ENCODE data around the gene OR1D2.
"Not testable (repeated sequence)": the region's sequence is repeated elsewhere in the genome, so short reads cannot be mapped to it uniquely, and the experiment has no call there.

OR1D2 gene, protein sequence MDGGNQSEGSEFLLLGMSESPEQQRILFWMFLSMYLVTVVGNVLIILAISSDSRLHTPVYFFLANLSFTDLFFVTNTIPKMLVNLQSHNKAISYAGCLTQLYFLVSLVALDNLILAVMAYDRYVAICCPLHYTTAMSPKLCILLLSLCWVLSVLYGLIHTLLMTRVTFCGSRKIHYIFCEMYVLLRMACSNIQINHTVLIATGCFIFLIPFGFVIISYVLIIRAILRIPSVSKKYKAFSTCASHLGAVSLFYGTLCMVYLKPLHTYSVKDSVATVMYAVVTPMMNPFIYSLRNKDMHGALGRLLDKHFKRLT

DNA sequence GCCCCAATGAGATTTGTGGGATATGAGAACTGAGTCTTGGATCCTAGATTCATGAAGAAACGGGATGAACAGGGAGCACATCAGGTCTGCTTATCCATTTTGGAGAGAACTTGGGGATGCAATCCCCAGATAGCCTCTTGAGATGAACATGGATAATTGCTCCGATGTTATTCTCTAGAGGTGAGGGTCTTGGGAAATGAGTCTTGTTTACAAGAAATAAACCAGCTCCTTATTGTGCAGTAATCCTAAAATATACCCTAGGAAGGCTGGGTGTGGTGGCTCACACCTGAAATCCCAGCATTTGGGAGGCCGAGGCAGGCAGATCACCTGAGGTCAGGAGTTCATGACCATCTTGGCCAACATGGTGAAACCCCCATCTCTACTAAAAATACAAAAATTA is at the start of gene OR1D2:
TSS of gene OR1D2 (minus strand) at position 101 of the 400 bp plus-strand sequence. CDS start 11,426 bp downstream, outside the sequence.
- DNase-seq (ENCODE audit: low read depth, low spot score): no peak

DNA sequence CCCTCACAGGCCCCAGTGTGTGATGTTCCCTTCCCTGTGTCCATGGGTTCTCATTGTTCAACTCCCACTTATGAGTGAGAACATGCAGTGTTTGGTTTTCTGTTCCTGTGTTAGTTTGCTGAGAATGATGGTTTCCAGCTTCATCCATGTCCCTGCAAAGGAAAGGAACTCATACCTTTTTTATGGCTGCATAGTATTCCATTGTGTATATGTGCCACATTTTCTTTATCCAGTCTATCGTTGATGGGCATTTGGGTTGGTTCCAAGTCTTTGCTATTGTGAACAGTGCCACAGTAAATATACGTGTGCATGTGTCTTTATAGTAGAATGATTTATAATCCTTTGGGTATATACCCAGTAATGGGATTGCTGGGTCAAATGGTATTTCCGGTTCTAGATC is 33.3 kb upstream of the OR1D2 start:
- DNase-seq (ENCODE audit: low read depth, low spot score): not testable (repeated sequence)

DNA sequence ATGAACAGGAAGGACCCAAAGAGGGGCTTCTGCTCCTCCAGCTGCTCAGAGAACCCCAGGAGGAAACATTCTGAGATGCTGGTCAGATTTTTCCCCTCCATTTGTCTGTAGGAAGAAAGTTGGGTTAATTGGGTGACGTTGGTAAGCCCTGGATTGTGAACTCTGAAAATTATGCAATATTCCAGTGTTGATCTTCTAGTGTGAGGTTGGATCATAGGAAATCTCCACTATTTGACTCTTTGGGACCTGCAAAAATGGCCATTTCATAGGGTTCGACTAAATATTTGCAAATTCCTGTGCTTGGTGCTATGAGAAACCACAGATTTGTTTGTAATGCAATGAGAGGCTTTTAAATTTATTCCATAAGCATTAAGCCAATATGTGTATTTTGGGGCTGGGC is 23.2 kb upstream of the OR1D2 start, which contains the start of gene OR1G1:
TSS of gene OR1G1 (minus strand) at position 101 of the 400 bp plus-strand sequence. CDS start at position 101, 0 bp downstream.
- no peak for DNase-seq (ENCODE audit: low read depth, low spot score)

DNA sequence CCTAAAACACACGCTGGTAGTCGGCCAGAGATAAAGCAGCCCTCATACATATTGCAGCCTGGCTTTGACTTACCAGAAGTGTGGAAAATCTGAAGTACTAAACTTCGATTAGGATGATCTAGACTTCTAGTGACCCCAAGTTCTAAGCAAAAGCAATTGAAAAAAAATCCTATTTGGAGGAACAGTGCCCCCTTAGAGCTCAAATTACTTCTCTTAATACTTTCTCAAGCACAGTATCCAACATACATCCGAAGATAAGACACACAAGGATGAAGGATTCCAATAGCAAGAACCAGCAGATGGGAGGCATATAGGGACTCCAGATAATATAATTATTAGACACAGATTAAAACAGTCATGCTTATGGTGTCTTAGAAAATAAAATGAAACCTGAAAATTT is 30.4 kb downstream of the OR1D2 start:
- not testable (repeated sequence) for DNase-seq (ENCODE audit: low read depth, low spot score)

DNA sequence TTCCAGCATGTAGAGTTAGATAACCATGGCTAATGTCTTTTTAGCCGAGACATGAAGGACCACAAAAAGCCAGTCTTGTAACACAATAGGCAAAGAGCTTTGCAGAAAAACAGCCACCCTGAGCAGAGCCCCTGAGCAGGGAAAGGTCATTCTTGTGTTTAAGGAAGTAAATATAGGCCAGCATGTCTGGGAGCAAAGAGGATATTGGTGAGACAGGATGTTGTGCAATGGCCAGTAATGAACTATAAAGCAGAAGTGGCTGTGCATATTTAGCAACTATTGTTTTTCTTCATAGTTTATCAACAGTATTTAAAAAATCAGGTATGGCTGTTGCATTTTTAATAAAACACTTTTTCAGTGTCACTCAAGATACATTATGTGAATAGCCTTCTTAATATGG is 39.0 kb downstream of the OR1D2 start:
- DNase-seq (ENCODE audit: low read depth, low spot score): not testable (repeated sequence)

DNA sequence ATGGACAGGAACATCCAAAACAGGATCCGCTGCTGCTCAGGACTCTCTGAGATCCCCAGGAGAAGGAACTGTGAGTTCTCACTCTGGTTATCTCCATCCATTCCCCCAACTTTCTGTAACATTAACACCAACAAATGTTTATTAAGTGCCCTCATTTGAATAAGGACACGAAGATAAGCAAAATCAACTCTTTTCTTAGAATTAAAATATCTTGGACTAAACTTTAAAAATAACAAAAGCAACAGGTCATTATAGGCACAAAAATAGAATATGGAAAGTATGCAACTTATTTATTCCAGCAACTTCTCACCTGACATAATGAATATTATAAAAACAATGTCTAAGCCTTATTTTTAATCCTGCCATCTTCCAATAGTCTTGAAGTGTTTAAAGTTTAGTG is 40.7 kb downstream of the OR1D2 start, which contains the start of gene OR1D5:
TSS of gene OR1D5 (minus strand) at position 101 of the 400 bp plus-strand sequence. CDS start at position 101, 0 bp downstream.
- not testable (repeated sequence) for DNase-seq (ENCODE audit: low read depth, low spot score)

DNA sequence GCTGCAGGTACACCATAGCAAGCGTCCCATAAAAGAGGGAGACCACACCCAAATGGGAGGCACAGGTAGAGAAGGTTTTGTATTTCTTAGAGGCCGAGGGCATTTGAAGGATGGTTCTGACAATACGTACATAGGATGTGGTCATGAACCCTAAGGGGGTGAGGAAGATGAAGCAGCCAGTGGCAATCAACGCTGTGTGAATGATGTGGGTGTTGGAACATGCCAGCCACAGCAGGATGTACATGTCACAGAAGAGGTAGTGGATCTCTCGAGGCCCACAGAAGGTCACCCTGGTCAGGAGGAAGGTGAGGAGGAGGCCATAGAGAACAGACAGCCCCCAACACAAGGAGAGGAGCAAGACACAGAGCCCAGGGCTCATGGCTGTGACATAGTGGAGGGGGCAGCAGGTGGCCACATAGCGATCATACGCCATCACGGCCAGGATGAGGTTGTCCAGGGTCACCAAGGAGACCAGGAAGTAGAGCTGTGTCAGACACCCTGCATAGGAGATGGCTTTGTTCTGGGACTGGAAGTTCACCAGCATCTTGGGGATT is 41.3 kb downstream of the OR1D2 start:
- not testable (repeated sequence) for DNase-seq (ENCODE audit: low read depth, low spot score)

DNA sequence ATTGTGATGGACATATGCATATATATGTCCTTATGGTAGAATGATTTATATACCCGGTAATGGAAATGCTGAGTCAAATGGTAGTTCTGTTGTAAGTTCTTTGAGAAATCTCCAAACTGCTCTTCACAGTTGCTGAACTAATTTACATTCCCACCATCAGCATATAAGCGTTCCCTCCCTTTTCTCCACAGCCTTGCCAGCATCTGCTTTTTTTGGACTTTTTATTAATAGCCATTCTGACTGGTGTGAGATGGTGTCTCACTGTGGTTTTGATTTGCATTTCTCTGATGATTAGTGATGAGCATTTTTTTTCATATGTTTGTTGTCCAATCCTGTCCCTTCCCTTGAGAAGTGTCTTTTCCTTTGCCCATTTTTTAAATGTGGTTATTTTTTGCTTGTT is 49.4 kb downstream of the OR1D2 start:
- DNase-seq (ENCODE audit: low read depth, low spot score): not testable (repeated sequence)

DNA sequence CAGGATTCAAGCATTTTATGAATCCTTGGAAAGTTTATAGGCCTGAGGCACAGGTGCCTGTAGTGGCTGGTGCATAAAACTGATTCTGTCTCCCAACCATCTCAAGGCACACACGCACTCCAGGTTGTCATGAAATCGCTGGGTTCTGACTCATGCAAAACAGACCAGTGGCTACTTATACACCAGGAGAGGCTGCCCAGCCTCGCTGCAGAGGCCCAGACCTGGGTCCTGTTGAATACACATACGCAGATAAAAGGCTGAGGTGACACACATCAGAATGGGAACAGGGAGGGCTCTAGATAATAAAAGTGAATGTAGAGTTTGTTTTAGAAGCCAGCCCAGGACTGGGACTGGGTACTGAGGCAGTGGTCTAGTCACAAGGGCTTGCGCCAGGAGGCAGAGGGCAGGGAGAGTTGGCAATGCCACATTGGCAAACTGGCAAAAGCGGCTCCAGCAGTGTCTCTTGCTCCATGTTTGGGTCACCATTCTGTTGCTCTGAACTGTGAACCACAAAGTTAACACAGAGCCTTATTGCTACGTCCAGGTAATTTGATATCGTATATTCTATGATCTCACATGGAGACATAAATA is 54.4 kb downstream of the OR1D2 start:
- DNase-seq (ENCODE audit: low read depth, low spot score): no peak

DNA sequence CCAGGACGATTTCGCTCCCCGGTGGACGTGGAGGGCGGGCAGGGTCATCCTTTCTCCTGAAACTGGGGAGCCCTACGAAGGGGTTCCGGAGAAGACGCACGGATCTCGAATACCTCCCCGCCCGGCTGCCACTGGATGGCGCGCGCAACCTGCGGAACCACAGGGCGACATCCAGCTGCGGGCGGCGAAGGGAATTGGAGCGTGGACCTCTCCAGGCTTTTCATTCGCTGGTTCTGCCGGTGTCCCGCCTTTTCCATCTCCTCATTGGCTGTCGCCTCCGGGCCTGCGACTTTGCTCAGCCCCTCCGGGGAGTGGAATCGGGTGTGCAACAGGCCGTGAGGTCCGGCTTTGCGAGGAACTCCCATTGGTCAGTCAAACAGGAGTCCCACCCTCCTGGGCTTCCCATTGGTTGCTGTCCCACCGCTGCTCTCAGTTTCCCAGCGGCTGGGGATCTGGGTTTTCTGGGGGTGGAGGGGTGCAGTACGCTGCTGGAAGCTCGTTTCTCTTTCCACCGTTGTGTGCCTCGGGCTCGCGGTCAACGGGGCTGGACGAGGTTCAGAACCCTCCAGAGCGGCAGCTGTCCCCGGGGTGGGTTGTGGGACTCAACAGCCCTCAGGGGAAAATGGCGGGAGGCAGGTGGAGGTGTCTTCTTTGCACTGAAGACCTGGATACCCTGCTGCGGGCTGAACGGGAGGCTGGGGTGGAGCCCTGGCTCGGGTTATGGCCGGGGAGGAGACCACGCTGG is 55.3 kb downstream of the OR1D2 start:
- DNase-seq (ENCODE audit: low read depth, low spot score): peak; percentile 79

DNA sequence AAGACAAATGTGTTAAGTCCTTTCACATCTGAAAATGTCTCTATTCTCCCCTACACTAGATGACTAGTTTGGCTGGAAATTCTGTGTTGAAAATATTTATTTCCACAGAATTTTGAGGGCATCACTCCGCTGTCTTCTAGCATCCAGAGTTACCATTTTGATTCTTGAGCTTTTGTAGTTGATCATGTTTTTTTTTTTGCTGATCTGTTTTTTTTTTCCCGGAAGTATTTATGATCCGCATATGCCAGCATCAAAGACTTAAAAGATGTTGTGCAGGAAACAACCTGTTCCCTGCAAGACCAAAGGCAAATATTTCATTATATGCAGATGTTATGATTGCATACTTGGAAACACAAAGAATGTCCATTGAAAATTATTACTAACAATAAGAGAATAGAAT is 57.5 kb downstream of the OR1D2 start:
- DNase-seq (ENCODE audit: low read depth, low spot score): no peak

DNA sequence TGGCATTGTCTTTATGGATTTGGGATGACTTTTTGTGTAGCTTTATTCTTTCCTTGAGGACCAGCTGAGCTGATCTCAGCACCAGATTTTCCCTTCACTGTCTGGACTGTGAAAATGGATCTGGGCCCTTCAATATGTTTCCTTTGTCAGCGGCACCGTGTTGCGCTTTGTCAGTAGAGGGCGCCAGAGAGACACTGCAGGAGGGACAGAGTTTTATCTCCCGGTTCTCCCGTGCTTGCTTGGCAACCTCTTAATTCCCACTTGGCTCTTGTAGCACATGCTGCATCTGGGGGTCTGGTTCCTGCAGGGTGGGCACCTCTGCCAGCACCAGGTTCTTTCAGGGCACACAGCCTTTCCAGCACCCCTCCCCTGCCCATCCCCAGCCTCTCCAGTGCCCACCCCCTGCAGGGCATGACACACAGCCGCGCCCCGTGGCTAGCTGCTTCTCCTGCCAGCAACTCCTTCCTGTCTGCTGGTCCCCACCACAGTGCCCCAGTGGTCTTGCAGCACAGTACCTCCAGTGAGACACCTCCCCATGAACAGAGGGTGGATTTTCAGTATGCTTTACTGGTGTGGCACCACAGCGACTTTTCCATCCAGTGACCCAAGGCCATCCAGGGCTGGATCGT is 60.4 kb downstream of the OR1D2 start:
- no peak for DNase-seq (ENCODE audit: low read depth, low spot score)

DNA sequence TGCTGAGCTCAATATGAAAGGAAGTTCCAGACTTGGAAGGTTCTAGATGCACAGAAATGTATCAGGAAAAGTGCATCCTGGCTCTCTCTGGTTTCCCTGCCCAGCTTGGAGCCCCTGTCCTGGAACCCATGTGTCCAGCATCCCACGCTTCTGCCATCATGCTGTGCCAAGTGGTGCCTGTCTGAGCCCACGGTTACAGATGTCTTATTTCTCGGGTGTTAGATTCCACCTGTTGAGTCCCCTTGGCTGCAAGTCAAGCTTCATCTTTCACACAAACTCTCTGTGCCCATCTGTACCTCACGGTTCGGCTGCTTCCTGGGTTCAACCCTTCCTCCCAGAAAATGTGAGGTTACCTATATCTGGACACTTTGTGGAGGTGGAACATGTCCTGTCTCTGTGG is 63.3 kb downstream of the OR1D2 start:
- no peak for DNase-seq (ENCODE audit: low read depth, low spot score)

DNA sequence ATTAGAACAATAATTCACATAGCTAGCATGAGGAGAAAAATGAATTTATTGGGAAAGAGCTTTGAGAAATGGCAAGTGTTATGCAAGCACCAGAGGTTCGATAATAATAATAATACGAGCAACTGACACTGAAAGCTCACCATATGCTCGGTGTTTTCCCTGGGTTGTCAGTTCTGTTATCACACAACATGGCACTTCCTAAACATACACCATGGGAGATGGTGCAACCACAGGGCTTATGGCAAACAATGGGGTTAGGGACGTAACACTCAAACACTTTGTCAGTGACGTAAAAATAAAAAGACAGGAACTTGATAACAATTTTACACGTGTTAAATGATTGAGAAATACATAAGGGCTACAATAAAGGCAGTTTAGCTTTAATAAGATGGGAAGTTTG is 64.5 kb downstream of the OR1D2 start:
- DNase-seq (ENCODE audit: low read depth, low spot score): no peak

DNA sequence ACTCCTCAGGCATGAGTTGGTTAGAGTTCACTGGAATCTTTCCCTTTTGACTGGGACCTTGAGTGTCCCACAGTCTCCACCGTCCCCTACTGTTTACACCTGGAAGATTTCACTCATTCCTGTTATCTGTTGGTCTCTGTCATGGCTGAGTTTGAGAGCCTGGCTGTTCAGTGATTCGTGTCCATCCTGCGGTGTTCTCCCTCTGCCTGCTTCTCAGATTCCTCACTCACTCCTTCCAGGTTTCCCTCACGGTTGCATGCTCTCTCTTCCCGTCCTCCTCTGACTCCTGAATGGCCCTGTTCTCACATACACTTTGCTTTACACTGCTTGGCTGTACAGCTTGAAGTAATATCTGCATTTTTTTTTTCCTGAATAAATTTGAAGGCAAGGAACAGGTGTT is 65.3 kb downstream of the OR1D2 start:
- no peak for DNase-seq (ENCODE audit: low read depth, low spot score)
